Stromal cell of bone marrow (primary cell): ENCODE measurements around the gene GPC5.
"Not testable (repeated sequence)": the region's sequence is repeated elsewhere in the genome, so short reads cannot be mapped to it uniquely, and the experiment has no call there.

ENCODE experiments used
- DNase-seq: peaks from one replicate; pipeline ENCODE4 v3.0.0-alpha.2; 2012; ENCODE audit warnings: low read depth

Gene GPC5

GRCh38 chr13:91773591-91774227 is 375.3 kb downstream of the GPC5 start:
- DNase-seq, result no peak

GRCh38 chr13:91774397-91774796 is 376.0 kb downstream of the GPC5 start:
- DNase-seq, result no peak

GRCh38 chr13:91776611-91777193 is 378.3 kb downstream of the GPC5 start:
- DNase-seq, result no peak

GRCh38 chr13:91778123-91778522 is 379.7 kb downstream of the GPC5 start:
- DNase-seq, result no peak

GRCh38 chr13:91781982-91782691 is 383.7 kb downstream of the GPC5 start:
- not testable (repeated sequence) for DNase-seq

GRCh38 chr13:91785431-91786119 is 387.2 kb downstream of the GPC5 start:
- no peak for DNase-seq

- DNase-seq, result no peak
Observed at GRCh38 chr13:91792054-91792453, 393.6 kb downstream of the GPC5 start.

DNA sequence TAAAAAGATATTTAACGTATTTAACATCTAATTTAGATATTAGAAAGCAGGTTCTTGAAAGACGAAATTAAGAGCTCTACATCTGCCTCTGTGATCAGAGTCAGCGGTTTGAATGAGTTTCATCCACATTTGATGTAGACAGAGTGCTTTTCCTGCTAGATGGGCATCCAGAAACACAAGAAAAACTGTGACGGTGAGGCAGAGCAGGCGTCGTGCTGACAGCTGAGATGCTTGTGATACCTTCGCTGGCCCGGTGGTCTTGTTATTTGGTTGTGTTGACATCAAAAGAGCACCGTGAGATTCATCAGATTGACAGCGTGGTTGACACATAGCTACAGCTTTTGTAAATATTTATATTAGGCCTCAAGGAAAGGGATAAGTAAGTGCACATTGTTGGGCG is 399.1 kb downstream of the GPC5 start:
- no peak for DNase-seq

GRCh38 chr13:91798338-91798737 is 399.9 kb downstream of the GPC5 start:
- not testable (repeated sequence) for DNase-seq

- not testable (repeated sequence) for DNase-seq
Observed at GRCh38 chr13:91801772-91802171, 403.4 kb downstream of the GPC5 start.

- no peak for DNase-seq
Observed at GRCh38 chr13:91802957-91803356, 404.5 kb downstream of the GPC5 start.

DNA sequence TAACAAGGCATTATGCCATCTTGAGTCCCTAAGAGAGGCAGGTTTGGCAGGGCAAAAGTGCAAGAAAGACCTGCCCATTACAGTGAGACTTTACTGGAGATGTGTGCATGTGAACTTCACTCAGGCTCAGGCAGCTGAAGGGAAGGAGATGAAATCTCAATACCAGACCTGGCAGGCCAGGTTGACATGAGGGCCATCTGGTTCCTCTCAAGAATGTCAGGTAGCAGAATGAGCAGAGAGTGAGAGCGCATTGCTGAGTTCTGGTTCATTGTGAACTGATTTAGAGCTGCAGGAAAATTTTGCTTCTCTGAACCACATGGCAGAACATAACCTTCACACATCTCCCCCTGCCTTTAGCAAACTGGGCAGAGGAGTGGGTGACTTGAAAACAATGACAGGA is 406.3 kb downstream of the GPC5 start:
- no peak for DNase-seq

DNA sequence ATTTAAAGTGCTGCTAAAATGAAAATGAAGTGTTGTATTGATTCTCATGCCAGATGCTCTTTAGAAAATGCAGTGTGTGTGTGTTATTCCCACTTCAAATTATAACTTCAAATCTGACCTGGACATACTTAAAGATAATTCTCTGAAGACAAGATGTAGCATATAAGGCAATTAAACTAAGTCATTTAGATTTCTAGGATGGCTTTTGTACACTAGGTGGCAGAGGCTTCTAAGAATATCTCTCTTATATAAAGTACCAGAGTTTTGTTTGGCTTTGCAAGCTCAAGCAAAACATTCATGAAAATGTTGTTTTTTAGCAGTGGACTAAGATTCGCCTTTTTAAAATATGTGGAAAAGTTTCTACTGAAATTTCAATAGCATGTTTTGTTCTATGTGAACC is 407.2 kb downstream of the GPC5 start:
- no peak for DNase-seq

- no peak for DNase-seq
Observed at GRCh38 chr13:91809161-91809560, 410.7 kb downstream of the GPC5 start.

- DNase-seq, result no peak
Observed at GRCh38 chr13:91813253-91813652, 414.8 kb downstream of the GPC5 start.

DNA sequence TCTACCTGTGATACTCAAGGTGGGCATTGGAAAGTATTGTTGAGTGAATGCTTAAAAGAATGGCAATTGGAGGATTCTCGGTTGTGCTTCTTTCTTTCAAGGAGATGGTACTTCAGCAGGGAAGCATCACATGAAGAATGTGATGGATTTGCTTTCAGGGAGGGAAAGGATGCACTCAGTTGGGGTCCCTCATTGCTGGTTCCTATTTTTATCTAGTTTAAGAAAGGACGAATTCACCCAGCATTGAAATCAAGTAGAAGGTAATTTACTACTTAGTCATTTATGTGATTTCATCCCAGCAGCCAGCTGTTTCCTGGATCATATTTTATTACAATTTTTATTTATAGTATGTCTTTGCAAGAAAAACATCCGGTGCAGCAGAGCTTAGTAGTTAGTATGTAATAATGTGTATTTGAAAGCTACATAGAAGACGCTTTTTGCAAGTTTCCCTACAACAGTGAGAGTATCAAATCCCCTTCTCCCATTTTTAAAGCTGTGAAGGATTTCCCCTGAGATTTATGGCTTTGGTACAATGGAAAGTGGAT is 417.9 kb downstream of the GPC5 start:
- no peak for DNase-seq

DNA sequence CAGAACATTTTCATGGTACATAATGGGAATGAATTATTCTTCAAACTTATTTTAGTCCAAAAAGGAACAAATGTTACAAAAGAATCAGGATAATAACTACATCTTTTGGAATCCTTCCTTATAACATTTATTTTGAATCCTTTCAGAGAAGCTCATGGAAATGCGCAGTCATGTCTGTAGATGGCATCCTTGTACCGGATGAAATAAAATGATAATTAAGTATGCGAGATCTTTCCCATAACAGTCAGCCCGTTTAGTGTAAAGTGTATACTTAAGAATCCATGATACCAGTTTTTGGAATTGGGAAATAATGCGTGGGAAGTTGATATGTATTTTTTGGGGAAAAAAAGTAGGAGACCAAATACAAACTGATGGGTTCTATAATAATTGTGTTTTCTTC is 418.8 kb downstream of the GPC5 start:
- no peak for DNase-seq

DNA sequence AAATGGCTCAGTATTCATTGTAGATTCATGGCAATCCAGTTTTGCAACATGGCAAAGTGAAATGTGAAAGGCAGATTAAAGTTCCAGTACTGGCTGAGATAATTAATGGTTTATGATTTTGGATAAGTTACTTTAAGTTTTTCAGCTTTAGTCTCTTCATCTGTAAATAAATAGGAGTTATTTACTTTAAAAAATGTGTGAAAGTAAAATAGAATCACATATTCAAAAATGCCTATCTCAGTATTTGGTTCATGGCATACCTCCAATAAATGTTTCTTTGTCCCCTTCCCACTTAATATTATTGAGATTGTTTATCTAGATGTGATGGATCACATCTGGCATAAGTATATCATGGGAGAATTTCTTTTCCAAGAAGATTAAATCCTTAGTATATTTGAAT is 426.0 kb downstream of the GPC5 start:
- DNase-seq, result no peak

DNA sequence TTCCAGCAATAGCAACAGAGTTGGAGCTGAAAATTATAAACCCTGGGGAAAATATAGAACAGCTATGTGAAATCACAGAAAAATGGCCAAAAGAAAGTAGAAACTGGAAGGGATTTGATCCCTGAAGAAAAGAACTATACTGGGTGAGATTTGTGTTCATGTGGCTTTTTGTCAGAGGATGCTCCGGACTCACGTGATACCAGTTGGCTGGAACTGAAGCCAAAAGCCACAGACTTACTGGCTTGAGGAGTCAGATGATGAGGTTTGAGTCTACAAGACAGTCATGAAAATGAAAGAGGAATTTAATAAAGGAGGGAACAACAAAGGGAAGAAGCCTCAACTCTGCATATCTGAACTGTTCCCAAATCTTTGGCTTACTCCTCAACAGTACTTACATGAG is 427.1 kb downstream of the GPC5 start:
- DNase-seq, result no peak

DNA sequence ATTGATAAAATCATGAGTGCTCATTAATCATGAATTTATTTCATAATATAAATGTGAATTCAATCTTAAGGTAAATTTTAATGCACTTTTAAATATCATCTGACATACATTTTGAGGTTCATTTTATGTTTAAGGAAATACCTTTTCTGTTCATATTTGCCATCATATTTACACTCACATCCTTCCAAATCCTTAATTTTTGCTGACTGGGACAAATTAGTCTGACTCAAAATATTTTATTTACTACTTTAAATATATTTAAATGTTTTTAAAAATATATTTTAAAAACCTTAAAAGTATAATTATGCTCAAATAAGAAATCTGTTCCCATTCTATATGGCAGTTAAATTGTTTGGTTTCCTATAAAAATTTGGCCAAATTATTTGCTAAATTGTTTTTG is 438.1 kb downstream of the GPC5 start:
- no peak for DNase-seq

- DNase-seq, result no peak
Observed at GRCh38 chr13:91845612-91846011, 447.2 kb downstream of the GPC5 start.

DNA sequence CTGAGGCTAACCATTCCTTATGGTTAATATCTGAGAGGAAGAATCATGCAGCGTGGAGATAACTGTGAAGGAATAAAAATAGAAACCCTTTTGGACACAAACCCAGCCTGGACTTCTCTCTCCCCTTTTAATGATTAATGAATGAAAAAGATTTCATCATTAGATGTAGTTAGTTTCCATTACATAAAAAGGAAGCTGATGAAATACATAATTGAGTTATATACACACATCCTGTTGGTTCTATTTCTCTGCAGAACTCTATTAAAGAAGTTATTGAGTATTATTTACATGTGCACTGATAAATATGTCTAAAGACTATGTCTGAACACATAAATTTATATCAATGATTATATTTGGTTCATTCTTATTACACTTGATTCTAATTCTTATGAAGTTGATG is 465.3 kb downstream of the GPC5 start:
- no peak for DNase-seq

GRCh38 chr13:91868351-91868750 is 469.9 kb downstream of the GPC5 start:
- no peak for DNase-seq
